ENCODE measurements around the gene GGTLC1. TPM values are rescaled to one million over a fixed set of nuclear protein-coding genes. Genes with fewer than 3 reads are reported as not detected.
"Not testable (repeated sequence)": the region's sequence is repeated elsewhere in the genome, so short reads cannot be mapped to it uniquely, and the experiment has no call there.

Gene GGTLC1
- total RNA-seq, 1 donor from 2014 or later, result not detected

DNA sequence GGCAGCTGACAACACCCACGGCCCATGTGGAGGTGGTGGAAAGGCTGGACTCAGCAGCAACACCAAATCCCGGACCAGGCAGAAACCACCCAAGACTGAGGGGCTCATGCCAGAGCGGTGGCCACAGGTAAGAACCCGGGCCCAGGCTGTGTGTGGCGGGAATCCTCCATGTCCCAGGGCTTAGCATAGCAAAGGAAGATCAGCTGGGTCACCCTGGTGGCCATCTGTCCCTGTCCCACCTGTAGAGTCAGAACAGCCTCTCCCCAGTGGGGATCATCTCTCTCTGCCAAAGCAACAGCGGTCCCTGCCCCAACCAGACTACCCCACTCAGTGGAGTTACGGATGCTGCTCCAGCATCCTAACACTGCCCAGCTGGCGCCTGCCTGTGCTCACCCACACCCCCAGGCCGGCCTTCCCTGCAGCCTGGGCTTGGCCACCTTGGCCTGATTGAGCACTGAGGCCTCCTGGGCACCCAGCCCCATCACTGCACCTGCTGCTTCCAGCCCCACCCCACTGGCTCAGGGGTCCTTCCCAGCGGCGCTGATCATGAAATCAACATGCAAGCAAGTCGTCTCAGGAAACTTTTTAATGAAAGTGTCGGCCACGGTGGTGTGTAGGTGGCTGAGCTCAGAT is 5.5 kb upstream of the GGTLC1 start:
- ATAC-seq, result not testable (repeated sequence)

DNA sequence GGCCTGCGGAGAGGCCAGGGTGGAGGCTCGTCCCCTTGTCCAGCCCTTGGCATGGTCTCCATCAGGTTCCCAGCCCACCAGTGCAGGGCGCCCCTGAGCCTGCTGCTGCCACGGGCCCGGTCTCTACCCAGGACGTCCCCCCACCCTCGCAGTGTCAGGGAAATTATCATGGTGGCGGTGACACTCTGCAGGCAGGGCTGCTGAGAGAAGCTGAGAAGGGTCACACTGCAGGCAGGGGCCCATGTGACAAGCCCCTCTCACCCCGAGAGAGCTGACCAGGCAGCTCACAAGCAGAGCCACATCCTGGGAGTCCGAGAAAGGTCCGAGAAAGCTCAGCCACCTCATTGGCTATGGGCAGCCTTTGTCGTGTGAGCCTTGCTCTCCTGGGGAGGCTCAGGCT is 4.9 kb upstream of the GGTLC1 start:
- not testable (repeated sequence) for ATAC-seq

DNA sequence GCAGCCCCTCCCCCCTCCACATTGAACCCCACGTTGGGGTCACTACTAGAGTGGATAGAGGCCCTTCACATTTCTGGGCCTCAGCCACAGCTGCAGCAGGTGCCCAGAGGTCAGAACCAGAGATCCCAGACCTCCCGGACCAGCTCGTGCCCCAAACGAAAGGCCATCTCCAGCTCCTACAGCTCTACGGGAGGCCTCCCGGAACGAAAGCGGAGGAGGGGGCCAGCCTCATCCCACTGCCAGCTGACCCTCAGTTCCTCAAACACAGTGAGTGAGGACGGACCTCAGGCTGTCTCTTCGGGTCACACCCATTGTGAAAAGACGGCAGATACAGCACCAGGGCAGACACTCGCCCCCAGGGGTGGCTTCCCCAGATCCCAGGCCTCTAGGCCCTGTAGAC is 1.7 kb upstream of the GGTLC1 start:
- not testable (repeated sequence) for ATAC-seq

DNA sequence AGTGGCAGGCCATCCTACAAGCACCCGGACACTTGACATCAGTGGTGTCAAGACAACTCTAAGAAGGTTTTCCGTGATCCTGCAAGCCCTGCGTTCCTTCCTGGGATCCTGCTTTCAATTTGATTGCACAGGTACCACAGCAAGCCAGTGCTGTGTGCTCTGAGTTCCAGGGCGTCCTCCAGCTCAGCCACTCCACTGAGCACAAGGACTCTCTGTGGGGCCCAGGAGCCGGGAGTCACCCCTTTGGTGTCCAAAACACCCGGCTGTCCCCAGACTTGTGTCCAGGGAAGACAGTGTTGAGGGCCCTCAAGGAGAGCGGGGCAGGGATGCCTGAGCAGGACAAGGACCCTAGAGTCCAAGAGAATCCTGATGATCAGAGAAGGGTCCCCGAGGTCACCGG is 387 bp upstream of the GGTLC1 start:
- not testable (repeated sequence) for ATAC-seq

DNA sequence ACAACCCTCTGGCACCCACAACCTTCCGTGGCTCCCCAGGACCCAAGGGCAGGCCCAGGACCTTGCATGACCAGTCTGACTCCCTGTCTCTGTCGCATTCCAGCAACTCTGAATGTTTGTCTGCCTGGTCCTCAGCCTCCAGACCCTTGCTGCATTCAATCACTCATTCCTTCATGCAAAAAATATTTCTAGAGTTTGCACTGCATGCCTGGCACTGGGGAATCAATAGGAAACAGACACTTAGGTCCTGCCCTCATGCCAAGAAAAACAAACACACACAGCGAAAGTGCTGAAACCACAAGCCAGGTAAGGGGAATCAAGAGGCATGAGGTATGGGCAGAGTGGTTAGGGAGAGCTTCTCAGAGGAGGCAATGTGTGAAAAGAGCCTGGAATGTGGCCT is 1.9 kb downstream of the GGTLC1 start:
- not testable (repeated sequence) for ATAC-seq

DNA sequence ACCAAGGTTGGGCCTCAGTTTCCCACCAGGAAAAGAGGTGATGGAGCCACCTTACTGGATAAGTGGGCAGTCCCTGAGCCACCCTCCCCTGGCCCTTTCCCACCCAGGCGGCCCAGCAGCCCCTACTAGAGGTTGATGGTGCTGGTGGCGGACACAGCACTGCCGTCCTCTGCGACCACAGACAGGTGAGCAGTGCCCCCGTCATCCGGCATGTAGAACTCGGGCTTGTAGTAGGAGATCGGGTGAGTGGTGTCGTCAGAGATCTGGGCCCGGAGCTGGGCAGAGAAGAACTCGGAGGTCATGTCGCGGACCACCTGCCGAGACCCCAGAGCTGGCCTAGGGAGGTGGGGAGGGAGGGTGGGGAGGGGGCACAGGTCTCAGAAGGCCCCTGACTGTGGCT is 2.3 kb downstream of the GGTLC1 start:
- not testable (repeated sequence) for ATAC-seq

DNA sequence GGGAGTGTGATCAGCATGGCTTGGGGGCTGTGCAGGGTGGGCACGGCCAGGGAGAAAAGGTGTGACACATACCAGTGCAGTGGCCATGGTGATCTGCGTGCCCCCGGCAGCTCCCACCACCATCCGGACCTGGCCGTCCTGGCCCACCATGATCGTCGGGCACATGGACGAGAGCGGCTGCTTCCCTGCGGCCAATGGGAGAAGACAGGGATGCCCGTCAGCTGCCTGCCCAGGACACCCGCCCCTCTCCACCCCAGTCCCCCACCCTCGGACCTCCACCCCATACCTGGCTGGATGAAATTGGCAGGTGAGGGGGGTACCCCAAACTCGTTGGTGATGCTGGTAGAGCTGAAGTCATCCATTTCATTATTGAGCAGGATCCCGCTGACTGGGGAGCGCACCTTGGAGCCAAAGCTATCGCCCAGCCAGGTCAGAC is 2.8 kb downstream of the GGTLC1 start:
- not testable (repeated sequence) for ATAC-seq

DNA sequence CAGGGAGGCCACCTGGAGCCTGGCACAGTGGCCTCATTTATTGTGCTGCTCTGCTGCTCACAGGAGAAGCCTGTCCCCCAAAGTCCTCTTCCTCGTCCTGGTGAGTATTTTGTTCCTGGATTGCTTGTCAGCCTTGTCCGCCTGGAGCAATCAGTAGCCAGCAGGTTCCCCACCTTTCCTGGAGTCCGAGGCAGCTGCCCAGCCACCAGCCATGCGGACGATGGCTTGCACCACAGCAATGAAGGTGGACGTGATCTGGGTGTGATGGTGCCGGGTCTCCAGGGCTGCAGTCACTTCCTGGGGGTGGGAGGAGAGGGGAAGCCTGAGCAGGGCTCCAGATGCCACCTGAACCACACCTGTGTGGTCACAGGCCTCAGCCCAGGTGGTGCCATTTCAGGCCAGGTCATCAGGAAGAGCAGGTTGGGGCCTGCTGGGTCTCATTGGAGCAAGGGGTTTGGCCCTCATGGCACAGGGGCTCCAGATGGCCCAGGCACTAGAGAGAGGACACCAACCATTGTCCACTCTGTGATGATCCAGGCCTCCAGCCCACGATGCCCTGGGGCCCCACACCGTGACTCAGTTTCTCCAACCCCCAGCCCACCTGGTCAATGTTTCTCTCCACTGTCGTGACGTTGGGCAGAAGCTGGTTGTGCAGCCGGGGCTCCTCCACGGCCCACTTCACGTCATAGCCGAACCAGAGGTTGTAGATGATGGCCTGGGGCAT is 3.4 kb downstream of the GGTLC1 start:
- ATAC-seq, result not testable (repeated sequence)

DNA sequence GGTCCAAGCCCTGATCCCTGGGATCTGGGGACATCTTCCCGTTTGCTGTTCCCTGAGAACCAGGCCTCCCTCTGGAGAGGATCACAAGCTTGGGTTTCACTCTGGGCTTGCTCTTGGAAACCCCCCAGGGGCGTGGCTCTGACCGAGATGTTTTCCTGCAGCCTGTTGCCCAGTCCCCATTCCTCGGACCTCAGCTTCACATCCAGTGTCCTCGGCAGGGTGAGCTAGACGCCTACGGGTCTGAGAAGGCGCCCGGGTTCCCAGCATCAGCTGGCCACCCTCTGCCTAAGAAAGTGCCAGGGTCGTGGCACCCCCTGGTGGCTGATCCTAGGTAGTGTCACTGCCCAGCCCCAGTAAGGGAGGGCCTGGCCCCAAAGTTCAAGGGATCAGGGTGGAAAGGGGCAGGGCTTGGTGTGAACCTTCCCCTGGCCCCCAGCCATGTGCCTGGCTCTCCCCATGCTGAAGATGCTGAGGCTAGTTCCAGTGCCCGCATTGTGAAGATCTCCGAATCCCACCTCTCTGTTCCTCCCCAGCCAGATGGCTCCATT is 4.0 kb downstream of the GGTLC1 start:
- not testable (repeated sequence) for ATAC-seq

DNA sequence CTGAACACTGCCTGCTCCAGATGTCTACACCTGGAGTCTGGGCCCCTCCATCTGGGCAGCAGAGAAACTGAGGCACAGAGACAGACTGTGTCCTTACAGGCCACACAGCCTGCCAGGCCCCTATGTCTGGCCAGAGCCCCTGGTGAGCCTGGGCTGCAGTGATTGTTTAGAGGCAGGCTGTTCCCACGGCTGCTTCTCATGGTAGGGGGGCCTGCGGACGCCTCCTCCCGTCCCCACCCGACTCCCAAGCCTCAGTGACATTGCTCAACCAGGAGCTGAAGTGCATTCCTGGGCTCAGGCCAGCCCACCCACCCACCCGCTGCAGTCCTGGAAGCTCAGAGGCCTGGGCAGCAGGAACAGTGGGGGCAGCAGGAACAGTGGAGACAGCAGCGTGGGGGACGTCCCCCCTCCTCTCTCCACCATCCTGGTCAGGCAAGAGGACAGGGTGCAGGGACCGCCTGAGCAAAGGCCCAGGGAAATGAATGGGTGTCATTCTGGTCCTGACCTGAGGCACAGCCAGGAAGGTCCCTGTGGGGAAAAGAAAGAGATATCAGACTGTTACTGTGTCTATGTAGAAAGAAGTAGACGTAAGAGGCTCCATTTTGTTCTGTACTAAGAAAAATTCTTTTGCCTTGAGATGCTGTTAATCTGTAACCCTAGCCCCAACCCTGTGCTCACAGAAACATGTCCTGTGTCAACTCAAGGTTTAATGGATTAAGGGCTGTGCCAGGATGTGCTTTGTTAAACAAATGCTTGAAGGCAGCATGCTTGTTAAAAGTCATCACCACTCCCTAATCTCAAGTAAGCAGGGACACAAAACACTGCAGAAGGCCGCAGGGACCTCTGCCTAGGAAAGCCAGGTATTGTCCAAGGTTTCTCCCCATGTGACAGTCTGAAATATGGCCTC is 6.2 kb downstream of the GGTLC1 start:
- not testable (repeated sequence) for ATAC-seq

DNA sequence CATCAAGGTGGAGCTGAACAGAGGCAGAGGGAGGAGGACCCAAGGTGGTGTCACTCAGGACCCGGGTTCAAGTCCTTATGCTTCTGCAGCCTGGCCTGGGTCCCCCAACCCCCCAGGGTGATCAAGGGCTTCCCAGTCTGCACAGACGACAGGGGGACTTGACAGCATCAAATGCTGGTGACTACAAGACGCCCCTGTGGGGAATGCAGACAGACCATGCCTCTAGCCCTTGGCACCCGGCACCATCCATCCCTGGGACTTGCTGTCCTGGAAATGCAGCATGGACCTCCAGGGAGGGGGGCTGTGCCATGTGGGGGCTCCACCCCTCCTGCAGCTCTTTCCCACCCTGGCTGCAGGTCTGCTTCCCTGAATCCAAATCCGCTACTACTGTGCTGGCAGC is 7.1 kb downstream of the GGTLC1 start:
- ATAC-seq, result not testable (repeated sequence)

DNA sequence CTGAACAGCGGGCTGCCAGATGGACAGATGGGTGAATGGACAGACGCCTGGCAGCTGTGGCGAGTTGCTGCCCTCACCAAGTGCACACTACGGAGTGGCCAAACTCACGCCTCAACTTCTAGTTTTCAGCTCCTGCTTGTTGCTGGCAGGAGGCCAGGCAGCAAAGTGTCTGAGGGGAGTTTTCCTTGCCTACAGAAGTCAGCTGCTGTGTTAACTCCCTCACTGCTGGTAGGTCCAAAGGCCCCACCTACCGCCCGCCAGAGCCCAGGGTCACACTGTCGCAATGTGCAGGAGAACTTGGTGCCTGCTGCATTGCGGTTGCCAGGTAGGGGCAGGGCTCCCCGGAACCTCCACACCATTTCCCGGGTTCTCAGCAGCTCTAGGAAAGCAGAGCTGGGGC is 7.6 kb downstream of the GGTLC1 start:
- ATAC-seq, result not testable (repeated sequence)

DNA sequence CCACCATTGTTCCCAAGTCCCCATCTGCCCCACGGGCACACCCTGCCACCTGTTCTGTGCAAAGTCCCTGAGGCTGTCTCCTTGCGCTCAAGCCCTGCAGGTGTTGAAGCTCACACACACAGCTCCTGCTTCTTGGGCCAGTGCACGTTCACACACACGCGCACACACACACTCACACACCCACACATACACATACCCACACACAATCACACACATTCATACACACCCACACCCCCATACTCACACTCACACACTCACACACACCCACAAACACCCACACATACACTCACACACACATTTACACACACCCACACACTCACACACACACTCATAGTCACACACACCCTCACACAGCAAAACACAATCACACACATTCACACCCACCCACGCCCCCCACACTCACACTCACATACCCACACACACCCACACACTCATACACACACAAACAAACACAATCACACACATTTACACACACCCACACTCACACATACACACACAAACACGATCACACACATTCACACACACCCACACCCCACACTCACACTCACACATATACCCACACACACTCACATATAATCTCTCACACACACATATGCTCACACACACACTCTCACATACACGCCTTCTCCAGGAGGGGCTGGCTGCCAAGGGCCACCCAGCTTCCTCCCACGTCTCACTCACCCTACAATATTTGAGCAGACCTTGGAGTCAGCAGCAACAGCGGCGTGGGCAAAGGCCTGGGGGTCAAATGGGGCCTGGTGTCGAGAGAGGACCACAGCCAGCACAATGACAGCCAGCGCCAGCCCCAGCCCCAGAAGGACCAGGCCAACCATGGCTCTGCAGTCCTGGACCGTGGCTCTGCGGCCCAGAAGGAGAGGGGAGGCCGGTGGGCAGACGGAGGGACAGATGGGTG is 8.4 kb downstream of the GGTLC1 start:
- ATAC-seq, result not testable (repeated sequence)

DNA sequence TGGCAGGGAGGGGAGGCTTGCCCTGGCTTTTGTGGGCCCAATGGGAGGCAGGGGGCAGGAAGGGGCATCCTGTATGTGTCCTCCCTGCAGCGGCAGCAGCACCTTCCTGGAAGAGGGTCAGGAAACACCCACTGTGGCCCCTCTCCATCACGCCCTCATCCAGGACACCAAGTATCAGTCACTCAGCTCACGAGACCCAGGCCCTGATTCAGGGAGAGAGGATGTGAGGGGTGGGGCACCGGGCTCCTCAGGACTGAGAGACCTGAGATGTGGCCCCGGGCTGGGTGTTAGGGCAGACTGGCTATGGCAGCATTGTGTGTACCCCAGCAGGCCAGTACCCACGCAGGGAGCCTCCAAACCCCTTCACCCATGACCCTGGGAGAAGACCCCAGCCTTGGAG is 9.2 kb downstream of the GGTLC1 start:
- not testable (repeated sequence) for ATAC-seq

DNA sequence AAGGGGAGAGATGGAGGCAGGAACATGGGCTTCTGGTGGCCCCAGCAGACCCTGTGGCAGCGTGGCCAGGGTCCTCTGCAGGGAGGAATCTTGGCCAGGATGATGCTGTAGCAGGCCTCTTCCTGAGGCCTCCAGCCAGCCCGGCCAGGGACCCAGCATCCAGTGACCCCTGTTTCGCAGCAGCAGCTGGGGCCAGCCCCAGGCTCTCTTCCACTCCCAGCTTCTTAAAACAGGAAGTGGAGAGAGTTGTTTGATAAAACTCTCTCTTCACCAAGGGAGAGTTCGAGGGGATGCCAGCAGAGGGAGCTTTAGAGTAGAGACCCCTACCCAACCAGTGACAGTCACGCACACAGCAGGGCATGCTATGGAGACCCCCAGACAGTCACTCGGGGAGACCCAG is 10.1 kb downstream of the GGTLC1 start:
- ATAC-seq, result not testable (repeated sequence)

DNA sequence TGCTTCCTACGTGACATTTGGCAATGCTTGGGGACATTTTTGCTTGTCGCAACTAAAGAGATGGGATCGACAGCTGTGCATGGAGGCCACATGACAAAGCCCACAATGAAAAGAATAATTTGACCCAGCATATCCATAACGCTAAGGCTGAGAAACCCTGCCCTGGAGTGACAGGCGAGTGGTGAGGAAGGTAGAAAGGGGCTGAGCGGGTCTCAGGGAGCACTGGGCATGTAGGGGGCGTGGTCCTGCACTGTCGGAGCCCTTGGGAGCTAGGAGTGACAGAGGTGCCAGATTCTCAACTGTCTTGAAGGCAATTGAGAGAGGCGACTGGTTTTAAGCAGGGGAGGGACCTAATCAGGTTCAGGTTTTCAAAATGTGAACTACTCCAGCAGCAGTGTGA is 13.6 kb downstream of the GGTLC1 start:
- no peak for ATAC-seq

DNA sequence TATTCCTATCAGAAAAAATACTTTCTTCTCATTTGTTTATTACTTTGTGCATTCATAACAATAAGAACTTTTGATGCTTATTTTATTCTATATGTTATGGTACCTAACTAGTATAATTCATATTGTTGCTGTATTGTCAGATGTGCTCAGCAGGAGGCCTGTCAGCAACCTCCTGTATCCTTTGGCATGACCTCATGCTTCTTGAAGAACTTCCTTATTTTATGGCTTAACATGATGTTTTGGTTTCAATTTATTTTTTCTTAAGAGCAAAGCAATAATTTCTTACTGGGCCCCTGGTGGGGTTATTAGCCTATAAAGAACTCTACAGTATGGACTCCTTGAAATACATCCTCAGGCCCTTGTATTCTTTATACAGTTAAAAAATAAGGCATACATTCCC is 17.3 kb downstream of the GGTLC1 start:
- ATAC-seq, result no peak

DNA sequence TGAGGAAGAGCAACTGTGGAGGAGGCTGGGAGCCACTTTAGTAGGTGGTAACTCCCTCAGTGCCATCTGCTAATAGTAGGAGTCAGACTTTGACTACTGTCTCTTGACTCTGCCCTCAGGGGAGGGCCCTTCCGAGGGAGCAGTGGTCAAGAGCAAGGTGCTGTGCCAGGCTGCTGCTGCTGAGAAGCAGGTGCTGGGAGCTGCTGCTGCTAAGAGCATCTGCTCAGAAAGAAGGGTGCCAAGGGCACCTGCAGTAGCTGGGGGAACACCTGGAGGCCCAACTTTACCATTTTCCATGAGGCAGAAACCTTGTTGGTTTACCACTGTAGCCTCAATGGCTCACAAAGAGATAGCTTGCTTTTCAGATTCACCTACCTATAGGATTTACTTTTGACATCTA is 18.5 kb downstream of the GGTLC1 start:
- ATAC-seq, result no peak

DNA sequence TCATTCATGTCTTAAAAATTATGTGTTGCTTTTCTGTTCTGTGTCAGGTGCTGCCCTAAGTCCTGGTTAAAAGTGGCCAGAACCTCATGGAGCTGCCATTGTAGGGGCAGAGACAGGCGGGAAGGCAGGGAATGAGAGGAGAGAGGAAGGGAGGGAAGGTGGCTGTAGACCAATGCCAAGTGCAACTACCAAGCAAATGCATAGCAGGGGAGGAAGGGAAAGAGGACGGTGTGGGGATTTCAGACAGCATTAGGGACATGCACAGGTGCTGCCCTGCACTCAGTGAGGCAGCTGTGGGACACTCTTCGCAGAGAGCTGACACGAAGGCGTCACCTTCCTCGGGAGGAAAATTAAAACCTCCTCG is 21.0 kb downstream of the GGTLC1 start:
- no peak for ATAC-seq

DNA sequence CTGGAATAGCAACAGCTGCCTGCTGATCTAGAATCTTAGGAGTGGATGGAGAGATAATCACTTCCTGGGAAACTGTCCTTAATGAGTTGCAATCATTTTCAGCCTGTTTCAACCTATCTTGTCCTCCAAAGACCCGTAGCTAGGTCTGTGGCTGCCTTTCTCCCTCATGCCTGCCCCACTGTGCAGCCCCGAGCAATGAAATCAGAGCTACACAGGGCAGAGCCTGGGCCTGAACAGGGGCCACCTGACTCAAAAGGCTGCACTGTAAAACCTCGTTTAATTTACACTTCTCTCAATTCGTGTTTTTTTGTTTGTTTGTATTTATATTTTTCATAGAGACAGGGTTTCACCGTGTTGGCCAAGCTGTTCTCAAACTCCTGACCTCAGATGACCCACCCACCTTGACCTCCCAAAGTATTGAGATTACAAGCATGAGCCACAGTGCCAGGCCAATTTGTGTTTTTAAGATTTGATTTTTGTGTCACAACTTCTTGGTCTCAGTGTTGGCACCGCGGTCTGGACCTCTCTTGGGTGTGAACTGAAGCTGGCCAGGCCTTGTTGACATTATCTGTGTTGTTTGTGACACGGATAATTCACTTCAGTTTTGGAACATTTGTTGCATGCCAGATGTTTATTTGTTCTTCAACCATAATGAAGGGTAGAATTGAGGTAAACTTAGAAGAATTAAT is 21.5 kb downstream of the GGTLC1 start:
- ATAC-seq, result no peak

DNA sequence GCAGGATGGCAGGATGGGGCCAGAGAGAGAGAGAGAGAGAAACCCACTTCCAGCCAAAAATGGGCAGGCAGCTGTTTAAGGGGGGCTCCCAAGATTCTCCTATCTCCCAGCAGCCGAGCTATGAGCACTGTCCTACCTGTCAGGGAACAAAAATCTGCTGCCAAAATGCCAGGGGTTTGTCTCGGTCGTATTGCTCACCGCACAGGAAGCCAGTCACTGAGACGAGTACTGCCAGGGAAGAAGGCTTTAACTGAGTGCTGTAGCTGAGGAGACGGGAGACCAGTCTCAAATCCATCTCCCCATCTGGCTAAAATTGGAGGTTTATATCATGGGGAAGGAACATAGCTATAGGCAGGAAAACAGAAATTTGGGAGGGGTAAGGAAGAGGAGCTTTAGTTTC is 22.3 kb downstream of the GGTLC1 start:
- ATAC-seq, result no peak

Measured in esophagus mucosa (tissue), 1 donor.